C4-2B (cell line): ENCODE results near the gene MEF2C.

Experiments used
- H3K27ac ChIP-seq: fragments of 450-650 bp; 2 replicates; pipeline ENCODE4 v1.5.1; 2017
- CTCF ChIP-seq: fragments of 450-650 bp; conservative IDR thresholded peaks from 2 replicates; pipeline ENCODE4 v1.5.1; 2017; ENCODE audit warnings: mild to moderate bottlenecking
- ZFX ChIP-seq: fragments of 450-650 bp; IDR thresholded peaks from 2 replicates; pipeline ENCODE4 v1.6.1; 2017

The MEF2C gene

GRCh38 chr5:88883059-88883835 lies at the start of gene MEF2C:
MEF2C (minus strand) TSS chr5:88883184; CDS start chr5:88823788, 59,396 bp downstream.
- TF ChIP-seq ZFX (no peak), CTCF (no peak)
- H3K27ac ChIP-seq: peak within 1 kb of the TSS; percentile 17; the same call in 1 of the 2 replicates

- H3K27ac ChIP-seq: no peak overlapping the region
- TF ChIP-seq ZFX: no peak
- no peak for TF ChIP-seq CTCF
Measured at GRCh38 chr5:88932541-88932940, 49.6 kb upstream of the MEF2C start.

- TF ChIP-seq CTCF (no peak), ZFX (no peak)
- H3K27ac ChIP-seq: no peak overlapping the region
Measured at GRCh38 chr5:88930335-88930734, 47.4 kb upstream of the MEF2C start.

DNA sequence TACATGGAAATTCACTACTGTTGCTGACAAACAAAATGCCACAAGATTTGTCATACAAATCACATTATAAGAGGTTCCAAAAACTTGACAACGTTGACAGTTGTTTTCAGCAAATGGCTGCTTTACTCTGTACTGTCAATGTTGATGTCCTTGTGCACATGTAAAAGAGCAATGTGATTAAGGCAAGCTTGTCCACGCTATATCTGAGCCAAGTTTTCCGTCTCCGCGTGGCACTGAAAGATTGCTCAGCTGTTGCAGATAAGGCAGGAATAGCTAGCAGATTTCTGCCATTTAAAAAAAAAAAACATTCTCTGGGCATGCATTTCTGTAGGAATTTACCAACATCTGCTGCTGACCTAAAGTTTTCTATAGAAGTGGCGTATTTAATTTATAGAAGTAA lies 46.4 kb upstream of the MEF2C start:
- no peak for TF ChIP-seq ZFX
- TF ChIP-seq CTCF: no peak
- H3K27ac ChIP-seq: no peak overlapping the region

GRCh38 chr5:88926774-88927173 lies 43.8 kb upstream of the MEF2C start:
- no peak overlapping the region for H3K27ac ChIP-seq
- TF ChIP-seq ZFX (no peak), CTCF (no peak)

DNA sequence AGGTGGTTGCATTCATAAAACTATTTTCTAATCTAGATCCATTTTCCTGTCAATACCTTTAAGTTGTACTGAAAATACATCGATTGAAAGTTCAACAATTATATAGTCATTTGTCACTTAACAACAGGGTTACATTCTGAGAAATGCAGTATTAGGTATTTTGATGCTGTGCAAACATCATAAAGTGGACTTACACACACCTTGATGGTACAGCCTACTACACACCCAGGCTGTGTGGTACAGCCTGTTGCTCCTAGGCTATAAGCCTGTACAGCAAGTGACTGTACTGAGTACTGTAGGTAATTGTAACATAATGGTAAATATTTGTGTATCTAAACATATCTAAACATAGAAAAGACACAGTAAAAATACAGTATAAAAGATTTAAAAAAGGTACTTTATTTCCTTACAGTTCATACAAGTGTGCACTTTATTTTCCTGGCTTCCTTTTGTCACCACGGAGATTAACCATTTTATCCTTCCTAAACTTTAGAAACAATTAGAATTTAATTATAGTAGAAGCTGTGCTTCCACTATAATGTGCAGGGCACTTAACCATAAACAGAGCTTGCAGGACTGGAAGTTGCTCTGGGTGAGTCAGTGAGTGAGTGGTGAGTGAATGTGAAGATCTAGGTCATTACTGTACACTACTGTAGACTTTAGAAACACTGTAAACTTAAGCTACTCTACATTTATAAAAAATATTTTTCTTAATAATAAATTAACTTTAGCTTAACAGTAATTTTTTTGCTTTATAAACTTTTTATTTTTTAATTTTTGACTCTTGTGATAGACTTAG lies 42.9 kb upstream of the MEF2C start:
- no peak for TF ChIP-seq ZFX
- TF ChIP-seq CTCF: no peak
- no peak overlapping the region for H3K27ac ChIP-seq

- TF ChIP-seq ZFX (no peak), CTCF (no peak)
- no peak overlapping the region for H3K27ac ChIP-seq
Measured at GRCh38 chr5:88924330-88924657, 41.3 kb upstream of the MEF2C start.
